OCI-LY7 (cell line): ENCODE results near the gene CNKSR2. TPM values are rescaled to one million over a fixed set of nuclear protein-coding genes. Genes with fewer than 3 reads are reported as not detected.
"Not testable (repeated sequence)": the region's sequence is repeated elsewhere in the genome, so short reads cannot be mapped to it uniquely, and the experiment has no call there.

ENCODE experiments used
- BruUV-seq: library from RNA; stranded (reverse); fragments of 400-500 nt; replicated peaks from 2 replicates; lab custom pipeline; 2021; lab: Mats Ljungman, UMichigan
- CTCF ChIA-PET: fragments of 300-600 bp; sonication (Branson Sonifier 250); formaldehyde crosslinking; loops from one replicate; lab custom pipeline; 2022; ENCODE audit warnings: antibody characterized with exemption; ENCODE audit not compliant: unreplicated experiment; lab: Charles Lee
- POLR2A ChIA-PET: fragments of 300-600 bp; sonication (Branson Sonifier 250); formaldehyde crosslinking; loops from one replicate; lab custom pipeline; 2022; ENCODE audit warnings: antibody characterized with exemption; lab: Charles Lee
- DNase-seq: peaks from one replicate; pipeline ENCODE4 v3.0.0-alpha.2; 2015; ENCODE audit warnings: low spot score
- H2AFZ ChIP-seq: fragments of 200-600 bp; sonication (generic), shearing (Covaris generic); 2 replicates; pipeline ENCODE4 v1.6.1; 2014; ENCODE audit warnings: mild to moderate bottlenecking, antibody characterized with exemption, low read length, moderate library complexity
- H3K27ac ChIP-seq: fragments of 200-600 bp; sonication (generic); 2 replicates; pipeline ENCODE4 v1.5.1; 2014; ENCODE audit warnings: mixed run types, low read depth, mild to moderate bottlenecking, moderate library complexity, low read length, inconsistent platforms; ENCODE audit not compliant: poor library complexity, severe bottlenecking
- H3K36me3 ChIP-seq: fragments of 200-600 bp; sonication (generic); 2 replicates; pipeline ENCODE4 v1.6.1; 2014; ENCODE audit warnings: mild to moderate bottlenecking, antibody characterized with exemption, low read length, moderate library complexity, mixed read lengths; ENCODE audit not compliant: insufficient read depth
- H3K4me1 ChIP-seq: fragments of 200-600 bp; sonication (generic); 2 replicates; pipeline ENCODE4 v1.5.1; 2014; ENCODE audit warnings: mild to moderate bottlenecking, low read length; ENCODE audit not compliant: insufficient read depth, poor library complexity, severe bottlenecking
- H3K4me2 ChIP-seq: fragments of 200-600 bp; sonication (generic); 2 replicates; pipeline ENCODE4 v1.6.1; 2014; ENCODE audit warnings: mild to moderate bottlenecking, low read length
- H3K4me3 ChIP-seq: fragments of 200-600 bp; sonication (generic); 2 replicates; pipeline ENCODE4 v1.5.1; 2014; ENCODE audit warnings: mild to moderate bottlenecking, low read depth, low read length; ENCODE audit not compliant: poor library complexity, severe bottlenecking
- H3K79me2 ChIP-seq: fragments of 200-600 bp; sonication (generic); 2 replicates; pipeline ENCODE4 v1.6.1; 2016; ENCODE audit warnings: low read depth, mild to moderate bottlenecking, low read length, moderate library complexity, mixed read lengths; ENCODE audit not compliant: insufficient read depth
- H3K9me2 ChIP-seq: fragments of 200-600 bp; sonication (generic); 2 replicates; pipeline ENCODE4 v1.6.1; 2016; ENCODE audit warnings: mild to moderate bottlenecking, low read length, mixed read lengths; ENCODE audit not compliant: insufficient read depth
- H3K9me3 ChIP-seq: fragments of 200-600 bp; sonication (generic); 2 replicates; pipeline ENCODE4 v1.6.1; 2014; ENCODE audit warnings: mild to moderate bottlenecking, mixed run types, low read length, mixed read lengths
- H4K20me1 ChIP-seq: fragments of 200-600 bp; sonication (generic); 2 replicates; pipeline ENCODE4 v1.6.1; 2014; ENCODE audit warnings: mild to moderate bottlenecking, antibody characterized with exemption, low read length, moderate library complexity, mixed read lengths; ENCODE audit not compliant: insufficient read depth
- CTCF ChIP-seq: fragments of 200-600 bp; sonication (generic); conservative IDR thresholded peaks from 2 replicates; pipeline ENCODE4 v1.5.1; 2014; ENCODE audit warnings: mild to moderate bottlenecking, antibody characterized with exemption, low read length, moderate library complexity, mixed read lengths
- EZH2phosphoT487 ChIP-seq: fragments of 200-600 bp; sonication (generic); IDR thresholded peaks from 2 replicates; pipeline ENCODE4 v1.6.1; 2018; ENCODE audit warnings: low read depth, borderline replicate concordance, mild to moderate bottlenecking, mixed run types, antibody characterized with exemption, low read length, moderate library complexity, mixed read lengths
- intact Hi-C: fragments of 100-400 bp; cut with micrococcal nuclease; formaldehyde crosslinking; loops from one replicate; pipeline ENCODE4 v1.10.0; 2022; ENCODE audit not compliant: unreplicated experiment
- total RNA-seq, 2 experiments: library from RNA; depleted of rRNA in 1 of 2; stranded (reverse); fragments of >200 nt in 1 of 2; shearing (Covaris generic) in 1 of 2; gene quantifications; 2 replicates each; pipeline ENCODE4 v1.2.3, GENCODE V29; 2014 to 2022

Gene CNKSR2
- total RNA-seq, 2 experiments from 2014 or later: not detected

- intact Hi-C loops: loop anchor here (2.0 kb wide), 1 partner anchor 953 kb away; no protein-coding TSS in a partner anchor
- H3K36me3 ChIP-seq: no peaks in the 10 kb centered on the region
- POLR2A ChIA-PET: no interaction called here
- CTCF ChIA-PET: no interaction called here
- no peak overlapping the region for H3K4me3 ChIP-seq
- no peaks in the 10 kb centered on the region for H4K20me1 ChIP-seq
- DNase-seq: peak; percentile 47
- H3K27ac ChIP-seq: no peak overlapping the region
- no peaks in the 10 kb centered on the region for H3K79me2 ChIP-seq
- H3K9me3 ChIP-seq: no peaks in the 10 kb centered on the region
- TF ChIP-seq EZH2phosphoT487: no peak
- peak; percentile 69 for TF ChIP-seq CTCF
- H3K4me2 ChIP-seq: no peak overlapping the region
- no peaks in the 10 kb centered on the region for H3K4me1 ChIP-seq
- no TSS peak for BruUV-seq
- H2AFZ ChIP-seq: no peak overlapping the region
- no peaks in the 10 kb centered on the region for H3K9me2 ChIP-seq
These were observed 105.6 kb downstream of the CNKSR2 start for GRCh38 chrX:21479695-21480270.

GRCh38 chrX:21481761-21482160, 107.5 kb downstream of the CNKSR2 start:
- H4K20me1 ChIP-seq: no peaks in the 10 kb centered on the region
- ChIA-PET CTCF (no interaction called here), POLR2A (no interaction called here)
- DNase-seq: no peak
- no peak overlapping the region for H2AFZ ChIP-seq
- BruUV-seq: no TSS peak
- H3K4me2 ChIP-seq: no peak overlapping the region
- H3K36me3 ChIP-seq: no peaks in the 10 kb centered on the region
- intact Hi-C loops: loop anchor here (2.0 kb wide), 1 partner anchor 955 kb away; no protein-coding TSS in a partner anchor
- no peaks in the 10 kb centered on the region for H3K79me2 ChIP-seq
- H3K9me2 ChIP-seq: no peaks in the 10 kb centered on the region
- TF ChIP-seq EZH2phosphoT487: no peak
- no peak for TF ChIP-seq CTCF
- no peak overlapping the region for H3K27ac ChIP-seq
- no peaks in the 10 kb centered on the region for H3K4me1 ChIP-seq
- H3K9me3 ChIP-seq: no peaks in the 10 kb centered on the region
- no peak overlapping the region for H3K4me3 ChIP-seq

- H3K4me3 ChIP-seq, H3K9me2 ChIP-seq, intact Hi-C loops, CTCF ChIA-PET, H4K20me1 ChIP-seq, H2AFZ ChIP-seq, H3K36me3 ChIP-seq, DNase-seq, H3K9me3 ChIP-seq, H3K27ac ChIP-seq, BruUV-seq, H3K79me2 ChIP-seq, H3K4me1 ChIP-seq, H3K4me2 ChIP-seq: not testable (repeated sequence)
- POLR2A ChIA-PET: interaction anchor here (0.6 to 0.7 kb wide), 2 partner anchors 10 to 107 kb away, joined by 3 read pairs; no protein-coding TSS in a partner anchor
These were observed 109.8 kb downstream of the CNKSR2 start for GRCh38 chrX:21484051-21484450.
